Hepatocyte (in vitro differentiated cells): ENCODE data around the gene FIGNL1.

Source experiments
- CTCF ChIP-seq: fragments of 200-600 bp; sonication (generic); IDR thresholded peaks from 2 replicates; pipeline ENCODE4 v1.5.1; 2016; ENCODE audit warnings: antibody characterized with exemption, mild to moderate bottlenecking; ENCODE audit not compliant: poor library complexity
- EZH2 ChIP-seq: fragments of 200-600 bp; sonication (generic); IDR thresholded peaks from 2 replicates; pipeline ENCODE4 v1.6.1; 2016; ENCODE audit warnings: antibody characterized with exemption, mild to moderate bottlenecking, borderline replicate concordance

GRCh38 chr7:50476953-50477625, 26.9 kb upstream of the FIGNL1 start:
- no peak for TF ChIP-seq EZH2
- TF ChIP-seq CTCF, result no peak
